Right renal cortex interstitium (tissue), 3 donors: ENCODE data around the gene COBLL1. TPM values are rescaled to one million over a fixed set of nuclear protein-coding genes. Genes with fewer than 3 reads are reported as not detected.
"Not testable (repeated sequence)": the region's sequence is repeated elsewhere in the genome, so short reads cannot be mapped to it uniquely, and the experiment has no call there.

Experiments used
- DNase-seq, 3 donors: peaks; one replicate each; pipeline ENCODE4 v3.0.0-alpha.2; 2013; ENCODE audit warnings: low read depth in 3 of 3, low spot score in 2 of 3
- polyA plus RNA-seq, 3 donors: library from polyadenylated mRNA; unstranded; fragments of 120-200 nt; gene quantifications; one replicate each; pipeline ENCODE4 v1.2.1, GENCODE V29; 2013; ENCODE audit not compliant: insufficient read length in 3 of 3

The COBLL1 gene
- polyA plus RNA-seq, 3 donors, result 117 to 135 (median 135) TPM

DNA sequence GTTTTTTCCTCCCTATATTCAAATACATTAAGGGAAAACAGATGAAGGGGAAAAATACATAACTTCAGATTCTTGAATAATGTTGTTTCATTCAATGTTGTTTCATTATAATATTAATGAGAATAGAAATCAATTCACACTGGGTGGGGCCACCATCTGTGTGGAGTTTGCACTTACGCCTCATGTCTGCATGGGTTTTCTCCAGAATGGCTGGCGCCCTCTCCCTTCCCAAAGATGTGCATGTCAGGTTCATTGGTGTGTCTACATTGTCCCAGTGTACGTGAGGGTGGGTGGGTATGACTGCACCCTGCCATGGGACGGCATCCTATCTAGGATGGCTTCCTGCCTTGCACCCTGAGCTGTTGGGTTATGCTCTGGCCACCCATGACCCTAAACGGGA, 51.7 kb downstream of the COBLL1 start:
- DNase-seq, result no peak

DNA sequence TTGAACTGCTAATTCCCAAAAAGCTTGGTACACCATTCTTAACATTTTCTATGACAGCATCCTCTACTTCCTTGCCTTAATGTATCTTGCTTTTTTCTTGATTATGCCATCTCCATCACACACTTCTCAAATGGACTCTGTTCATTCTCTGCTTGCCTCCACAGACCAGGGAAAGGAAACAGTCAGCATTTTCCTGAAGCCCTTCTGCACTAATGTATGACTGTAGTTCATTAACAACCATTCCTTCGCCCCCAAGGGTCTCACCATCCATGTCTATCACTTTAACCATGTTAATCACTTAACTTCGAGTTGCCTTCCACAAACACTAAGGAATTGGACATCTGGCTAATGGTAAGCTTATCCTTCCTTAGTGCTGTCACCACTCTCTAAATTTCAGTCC, 54.8 kb downstream of the COBLL1 start:
- DNase-seq, result no peak

DNA sequence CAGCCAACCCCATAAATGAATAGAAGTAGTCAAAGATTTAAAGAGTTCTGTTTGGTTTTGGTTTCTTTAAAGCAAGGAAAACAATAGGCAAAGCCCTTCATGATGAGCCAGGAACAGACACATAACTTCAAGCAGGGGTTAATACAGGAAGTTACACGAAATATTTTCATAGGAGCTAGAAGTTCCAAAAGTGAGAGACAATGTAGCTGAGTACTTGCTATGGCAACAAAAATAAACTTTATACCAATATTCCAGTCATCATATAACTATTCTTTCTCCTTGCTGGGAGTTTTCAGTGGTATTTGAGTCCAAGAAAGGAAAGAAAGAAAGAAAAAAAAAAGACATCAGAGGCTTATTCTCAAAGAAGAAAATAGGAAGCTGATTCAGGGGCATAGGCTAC, 56.2 kb downstream of the COBLL1 start:
- no peak for DNase-seq

DNA sequence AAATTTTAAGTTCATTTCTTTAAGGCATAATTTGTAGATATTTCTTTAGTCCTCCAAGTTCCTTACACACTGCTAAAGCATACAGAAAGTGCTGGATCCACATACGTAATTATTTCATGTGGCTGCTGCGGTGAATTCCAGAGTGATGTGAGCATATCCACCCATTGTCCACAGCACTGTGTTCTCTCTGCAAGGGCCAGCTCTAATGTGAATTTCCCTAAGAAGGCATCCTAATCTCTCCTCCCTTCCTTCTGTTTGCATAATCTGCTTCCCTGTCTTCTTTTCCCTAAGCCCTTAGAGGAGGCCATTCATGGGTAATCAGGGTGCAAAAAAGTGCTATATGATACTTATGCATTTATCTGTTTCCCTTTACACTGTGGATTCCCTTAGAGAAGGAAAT, 57.2 kb downstream of the COBLL1 start:
- no peak for DNase-seq

DNA sequence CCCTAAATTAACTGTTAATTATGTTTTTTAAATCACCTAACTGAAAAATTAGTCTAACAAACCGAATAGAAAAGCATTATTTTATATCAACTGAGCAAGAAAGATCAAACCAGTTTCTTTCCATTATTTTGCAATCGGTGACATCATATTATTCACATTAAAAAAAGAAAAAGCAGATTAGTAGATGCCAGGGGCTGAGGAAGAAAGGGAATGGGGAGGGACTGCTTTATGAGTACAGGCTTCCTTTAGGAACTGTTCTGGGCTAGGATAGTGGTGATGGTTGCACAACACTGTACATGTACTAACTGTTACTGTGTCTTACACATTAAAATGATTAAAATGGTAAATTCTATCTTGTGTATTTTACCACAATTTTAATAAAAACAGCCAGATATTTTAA, 59.3 kb downstream of the COBLL1 start:
- no peak for DNase-seq

DNA sequence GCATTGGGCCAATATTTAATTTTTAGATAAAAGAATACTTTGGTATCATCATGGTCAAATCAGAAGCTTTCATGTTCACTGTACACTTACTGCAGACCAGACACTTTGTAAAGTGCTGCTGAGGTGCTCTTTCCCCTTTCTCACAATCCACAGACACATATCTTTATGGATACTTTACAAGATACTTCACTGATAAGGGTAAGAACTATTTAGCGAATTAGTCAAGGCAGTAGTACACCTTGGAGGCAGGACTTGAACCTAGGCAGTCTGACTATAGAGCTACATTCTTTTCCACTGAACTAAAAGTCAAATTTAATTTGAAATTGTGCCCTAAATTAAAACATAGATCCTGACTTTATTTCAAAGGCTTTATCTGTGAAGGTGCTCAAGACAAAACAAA, 60.2 kb downstream of the COBLL1 start:
- no peak for DNase-seq

DNA sequence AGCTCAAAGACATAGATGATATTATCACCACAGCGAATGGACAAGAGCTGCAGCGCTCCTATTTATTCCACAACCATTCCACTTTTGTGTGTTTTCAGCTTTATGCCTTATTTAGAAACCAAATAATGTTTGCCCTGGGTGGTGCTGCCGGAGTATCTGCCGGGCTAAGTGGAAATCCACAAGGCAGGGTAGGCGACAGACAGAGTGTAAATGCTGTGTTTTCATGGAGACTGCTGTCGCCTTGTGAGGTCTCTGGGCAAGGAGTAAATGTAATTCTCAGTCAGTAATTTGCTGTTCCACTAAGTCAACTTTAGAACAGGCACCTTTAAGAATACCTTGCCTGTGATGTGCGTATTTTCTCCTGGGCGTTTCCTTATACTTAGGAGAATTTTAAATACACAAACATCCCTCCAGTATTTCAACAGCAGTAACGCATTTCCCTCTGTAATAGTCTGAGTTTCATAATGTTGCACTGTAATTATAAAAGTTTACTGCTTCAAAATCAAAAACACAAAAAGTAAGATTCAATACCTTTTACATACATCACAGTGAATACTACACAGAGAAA, 60.9 kb downstream of the COBLL1 start:
- no peak for DNase-seq

DNA sequence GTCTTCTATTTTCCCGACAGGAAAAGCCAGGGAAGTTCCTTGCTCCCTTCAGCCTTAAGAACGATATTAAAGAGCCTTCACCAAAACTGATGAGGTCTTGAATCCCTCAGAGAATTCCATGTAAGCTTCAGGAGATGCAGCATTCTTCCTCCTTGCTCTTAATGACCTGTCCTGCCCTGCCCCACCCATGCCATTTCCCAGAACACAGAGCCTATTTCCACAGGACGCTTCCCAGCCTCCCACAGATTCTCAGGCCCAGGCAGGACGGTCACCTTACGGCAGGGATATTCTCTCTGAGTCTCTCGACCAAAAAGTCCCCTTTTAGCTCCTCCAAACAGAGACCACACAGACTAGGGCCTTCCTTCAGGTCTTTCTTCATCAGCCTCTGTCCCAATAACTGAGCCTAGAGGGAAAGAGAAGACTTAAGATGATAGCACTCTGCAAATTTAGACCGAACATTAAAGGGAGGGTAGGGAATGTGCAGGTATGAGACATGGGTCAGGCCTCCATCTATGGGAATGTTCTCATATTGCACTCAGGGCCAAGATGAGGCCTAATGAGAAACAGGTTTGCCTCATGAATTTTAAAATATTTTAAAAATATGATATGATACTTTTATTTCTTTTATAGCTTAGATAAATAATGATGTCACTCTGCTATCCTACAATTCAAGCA, 62.1 kb downstream of the COBLL1 start:
- DNase-seq, result no peak

DNA sequence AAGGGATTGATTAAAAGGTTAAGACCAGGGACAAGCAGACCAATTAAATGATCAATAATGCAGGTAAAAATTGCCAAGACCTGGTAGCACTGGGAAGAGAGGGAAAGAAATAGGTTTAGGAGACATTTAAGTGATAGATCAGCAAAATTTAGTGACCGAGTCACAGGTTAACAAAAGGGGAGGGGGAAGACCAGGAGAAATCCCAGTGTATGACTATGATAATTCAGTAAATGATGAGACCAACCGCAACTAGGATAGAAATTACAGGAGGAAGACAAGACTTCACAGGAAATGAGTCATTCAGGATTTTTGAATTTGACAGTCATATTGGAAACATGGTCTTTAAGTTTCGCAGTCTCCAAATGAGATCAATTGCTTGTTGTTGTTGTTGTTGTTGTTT, 62.9 kb downstream of the COBLL1 start:
- DNase-seq, result no peak

DNA sequence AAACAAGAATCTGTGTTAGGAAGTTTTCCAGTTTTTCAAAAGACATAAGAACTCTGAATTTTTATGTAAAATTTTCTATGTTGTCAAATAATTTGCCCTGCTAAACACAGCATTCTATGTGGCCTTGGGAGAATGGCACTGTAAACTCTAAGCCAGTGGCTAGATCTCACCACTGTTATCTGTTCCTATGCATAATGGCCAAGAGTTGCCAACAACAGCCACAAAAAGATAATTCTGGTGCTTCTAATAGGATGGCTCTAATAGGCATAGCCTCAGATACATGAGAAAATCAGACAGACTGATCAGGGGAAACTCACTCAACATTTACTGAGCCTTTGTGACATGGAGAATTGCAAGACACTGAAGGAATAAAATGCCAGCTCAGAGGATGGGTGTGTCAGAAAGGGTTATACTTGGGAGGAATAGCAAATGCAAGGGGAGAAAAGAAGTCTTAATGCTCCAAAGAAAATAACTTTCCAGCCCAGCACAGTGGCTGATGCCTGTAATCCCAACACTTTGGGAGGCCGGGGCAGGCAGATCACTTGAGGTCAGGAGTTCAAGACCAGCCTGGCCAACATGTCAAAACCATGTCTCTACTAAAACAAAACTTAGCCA, 63.7 kb downstream of the COBLL1 start:
- no peak for DNase-seq

DNA sequence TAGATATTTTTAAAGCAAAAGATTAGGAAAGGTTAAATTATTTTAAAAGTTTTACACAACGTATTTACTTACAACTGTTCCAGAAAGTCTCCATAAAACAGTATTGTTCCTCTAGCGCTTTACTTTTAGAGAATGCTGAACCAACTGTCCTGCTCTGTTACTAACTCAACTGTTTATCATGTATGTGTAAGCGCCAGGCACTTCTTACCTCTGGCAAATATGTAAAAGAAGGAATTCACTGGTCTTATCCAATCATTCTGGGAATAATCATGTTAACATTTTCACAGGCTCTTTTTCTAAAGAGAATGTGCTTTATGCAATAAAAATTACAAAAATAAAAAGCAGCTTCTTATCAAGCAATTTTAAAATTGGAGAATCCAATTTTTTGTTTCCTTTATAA, 68.0 kb downstream of the COBLL1 start:
- DNase-seq, result no peak

DNA sequence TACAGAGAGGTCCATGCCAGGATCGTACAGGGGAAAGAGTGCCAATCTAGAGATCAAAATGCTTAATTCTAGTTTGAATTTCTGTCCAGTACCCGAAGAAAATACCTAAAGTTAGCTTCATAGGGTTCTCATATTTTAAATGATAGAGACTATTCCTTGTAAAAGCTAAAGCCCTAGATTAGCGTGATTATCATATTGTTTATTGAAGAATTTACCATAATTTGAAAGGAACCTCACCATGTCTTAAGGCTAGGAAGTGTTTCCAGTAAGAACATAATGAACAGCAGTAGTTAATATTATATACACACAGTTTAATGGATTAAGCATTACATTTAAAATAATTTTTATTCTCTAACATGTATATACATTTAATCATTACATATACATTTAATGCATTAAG, 68.5 kb downstream of the COBLL1 start:
- no peak for DNase-seq

DNA sequence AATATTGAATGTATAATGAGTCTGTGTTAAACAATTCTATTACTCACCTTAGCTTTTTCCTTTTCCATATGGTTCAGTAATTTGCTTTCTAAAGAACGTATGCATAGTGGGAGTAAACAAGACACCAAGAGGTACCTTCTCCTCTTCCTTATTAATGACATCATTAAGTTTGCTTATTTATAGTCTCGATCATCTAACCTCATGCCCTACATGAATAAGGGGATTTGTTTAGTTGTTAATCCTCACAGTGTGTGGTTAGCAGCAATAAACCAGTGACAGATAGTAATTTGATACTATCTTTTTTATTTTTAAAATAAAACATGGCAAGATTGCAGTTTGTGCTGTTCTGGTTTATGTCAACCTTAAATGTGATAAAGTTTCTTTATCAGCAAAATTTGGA, 69.7 kb downstream of the COBLL1 start:
- DNase-seq, result no peak

DNA sequence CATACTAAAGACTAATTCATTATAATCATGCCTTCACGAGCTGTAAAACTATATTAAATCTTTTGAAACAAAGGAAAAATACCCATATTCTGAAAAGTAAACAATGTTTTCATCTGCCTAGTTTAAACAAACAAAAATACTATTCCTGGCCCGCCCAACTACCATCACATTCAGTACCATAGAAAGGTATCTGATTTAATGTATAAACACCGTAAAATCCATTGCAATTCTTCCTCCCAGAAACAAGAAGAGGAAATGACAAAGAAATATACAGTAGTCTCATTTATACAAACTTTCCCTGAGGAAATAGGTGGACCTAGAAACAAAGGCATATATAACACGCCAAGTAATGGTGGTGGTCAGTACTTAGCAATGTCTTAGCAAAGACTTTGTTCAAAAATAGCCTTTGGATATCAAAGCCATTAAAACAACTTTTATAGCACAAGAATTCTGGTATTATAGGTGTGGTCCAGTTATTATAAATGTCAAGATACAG, 71.2 kb downstream of the COBLL1 start:
- no peak for DNase-seq

DNA sequence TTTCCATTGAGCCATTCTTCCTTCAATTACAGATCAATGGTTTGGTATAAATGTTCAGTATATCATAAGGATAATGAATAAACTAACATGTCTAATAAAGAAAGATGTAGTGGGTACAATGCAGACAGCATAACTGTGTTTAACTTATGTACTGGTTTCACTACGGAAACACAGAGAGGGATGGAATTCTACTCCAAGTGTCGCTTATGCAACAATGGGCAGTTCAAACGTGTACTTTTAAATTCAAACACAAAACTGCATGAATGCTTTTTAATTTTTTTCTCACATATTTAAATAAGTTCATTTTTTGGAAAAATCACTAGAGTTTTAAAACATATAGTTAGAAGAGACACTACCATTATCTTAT, 74.7 kb downstream of the COBLL1 start:
- no peak for DNase-seq

DNA sequence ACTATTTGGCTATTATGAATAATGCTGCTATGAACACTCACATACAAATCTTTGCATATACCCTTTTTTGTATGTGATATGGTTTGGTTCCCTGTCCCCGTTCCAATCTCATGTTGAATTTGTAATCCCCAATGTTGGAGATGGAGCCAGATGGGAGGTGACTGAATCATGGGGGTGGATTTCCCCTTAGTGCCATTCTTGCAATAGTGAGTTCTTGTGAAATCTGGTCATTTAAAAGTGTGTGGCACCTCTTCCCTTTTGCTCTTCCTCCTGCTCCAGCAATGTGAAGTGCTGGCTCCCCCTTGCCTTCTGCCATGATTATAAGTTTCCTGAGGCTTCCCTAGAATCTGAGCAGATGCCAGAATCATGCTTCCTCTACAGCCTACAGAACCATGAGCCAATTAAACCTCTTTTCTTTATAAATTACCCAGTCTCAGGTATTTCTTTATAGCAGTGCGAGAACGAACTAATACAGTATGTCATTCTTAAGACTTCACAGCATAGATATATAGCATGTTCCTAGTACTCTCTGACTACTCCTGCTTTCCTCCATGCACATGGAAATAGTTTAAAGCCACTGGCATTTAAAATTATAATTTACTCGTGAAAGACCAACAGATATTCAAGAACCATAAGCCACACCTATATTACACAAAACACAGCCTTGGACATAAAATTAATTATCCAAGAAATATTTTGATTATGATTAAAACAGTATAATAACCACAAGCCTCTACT, 75.2 kb downstream of the COBLL1 start:
- DNase-seq, result no peak

DNA sequence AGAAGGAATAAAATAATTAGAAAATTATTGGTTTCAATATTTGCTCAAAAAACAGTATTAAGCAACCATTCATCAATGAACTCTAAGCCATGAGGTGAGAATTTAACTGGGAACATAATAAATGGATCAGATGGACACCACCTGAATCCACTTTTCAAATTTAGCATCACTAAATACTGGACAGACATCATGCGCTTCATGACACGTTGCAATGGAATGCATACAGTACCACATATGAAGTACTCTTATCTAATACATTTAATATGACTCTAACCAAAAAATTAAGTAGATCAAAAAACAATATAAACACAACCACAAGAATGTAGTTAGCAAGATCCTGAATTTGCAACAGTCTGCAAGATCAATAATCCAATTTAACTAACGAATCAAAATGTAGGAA, 76.6 kb downstream of the COBLL1 start:
- DNase-seq, result no peak

DNA sequence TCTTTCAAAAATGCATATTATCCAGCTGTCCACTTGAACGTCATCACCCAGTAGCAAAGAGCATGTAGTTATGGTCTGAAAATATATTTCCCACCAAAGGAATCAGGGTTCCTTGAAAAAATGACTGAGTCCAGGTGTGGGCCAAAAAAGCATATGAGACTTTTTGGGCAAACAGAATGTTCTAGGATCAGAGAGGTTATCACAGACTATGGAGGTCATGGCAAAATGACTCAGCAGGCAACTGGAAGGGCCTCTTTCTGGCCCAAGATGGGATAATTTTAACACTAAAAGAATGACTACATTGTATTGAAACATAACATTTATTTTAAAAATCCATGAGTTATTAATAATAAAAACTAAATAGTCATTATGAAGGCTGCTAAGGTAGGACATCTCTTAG, 77.1 kb downstream of the COBLL1 start:
- DNase-seq, result no peak

DNA sequence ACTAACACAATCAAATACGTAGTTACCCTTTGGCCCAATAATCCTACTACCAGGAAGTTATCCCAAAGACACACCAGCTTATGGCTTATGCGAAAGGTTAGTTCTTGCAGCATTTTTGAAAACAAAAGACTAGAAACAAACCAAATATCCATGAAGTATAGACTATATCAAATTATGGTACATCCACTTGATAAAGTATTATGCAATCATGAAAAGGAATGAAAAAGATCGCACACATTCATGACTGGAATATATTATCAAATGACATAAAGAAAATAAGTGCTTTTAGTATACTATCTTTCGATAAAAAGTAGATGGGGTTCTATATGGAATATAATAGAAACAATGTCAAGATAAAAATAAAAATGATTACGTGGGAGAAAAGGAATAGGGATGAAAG, 78.2 kb downstream of the COBLL1 start:
- no peak for DNase-seq

DNA sequence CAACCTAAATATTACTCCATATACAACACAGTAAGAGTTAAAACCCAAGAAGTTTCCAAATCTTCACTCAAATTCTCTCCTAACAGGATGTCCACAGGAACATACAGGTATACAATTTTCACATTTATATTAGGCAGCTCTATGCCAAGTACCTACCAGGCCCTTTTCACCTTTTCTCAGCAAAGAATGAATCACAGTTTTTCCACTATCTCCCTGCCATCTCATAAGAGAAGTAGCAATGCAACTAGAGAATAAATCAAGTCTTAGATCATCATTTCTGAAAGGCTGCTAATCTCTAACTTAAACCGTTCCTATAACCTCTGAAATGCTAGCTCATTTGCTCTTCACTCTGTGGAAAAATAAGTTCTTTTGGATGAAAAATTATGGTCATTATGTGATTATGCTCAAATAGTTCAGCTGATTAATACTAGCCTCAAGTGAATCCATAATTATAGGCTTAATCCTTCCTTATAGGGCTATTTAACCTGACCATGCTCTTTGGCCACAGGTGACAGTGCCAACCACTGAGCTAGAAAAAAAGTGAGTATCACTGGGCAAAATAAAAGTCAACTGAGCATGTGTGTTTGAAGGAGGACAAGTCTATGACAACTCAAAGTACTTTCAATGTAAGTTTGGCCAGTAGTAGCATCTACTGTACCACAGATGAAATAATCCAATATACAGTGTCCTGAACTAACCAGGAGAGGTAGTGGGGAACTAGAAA, 79.7 kb downstream of the COBLL1 start:
- no peak for DNase-seq

DNA sequence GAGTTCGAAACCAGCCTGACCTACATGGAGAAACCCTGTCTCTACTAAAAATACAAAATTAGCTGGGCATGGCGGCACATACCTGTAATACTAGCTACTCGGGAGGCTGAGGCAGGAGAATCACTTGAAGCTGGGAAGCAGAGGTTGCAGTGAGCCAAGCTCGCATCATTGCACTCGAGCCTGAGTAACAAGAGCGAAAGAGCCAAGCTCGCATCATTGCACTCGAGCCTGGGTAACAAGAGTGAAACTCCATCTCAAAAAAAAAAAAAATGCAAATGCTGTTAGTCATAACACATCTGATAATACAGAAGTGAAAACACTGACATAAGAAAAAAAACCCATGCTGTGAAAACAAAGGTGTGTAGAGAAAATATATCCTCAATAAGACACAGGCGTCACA, 80.4 kb downstream of the COBLL1 start:
- not testable (repeated sequence) for DNase-seq
